HTR-8/SVneo (cell line): ENCODE data around the gene SDK2.
A peak's percentile ranks its signal among the peaks of the same experiment; 100 is the strongest.

Source experiments
- DNase-seq: peaks from one replicate; pipeline ENCODE4 v3.0.0; 2011; ENCODE audit warnings: low spot score, mixed read lengths; ENCODE audit not compliant: insufficient read length
- FAIRE-seq: peaks from 2 replicates; lab custom pipeline; 2011; peaks lifted over from hg19 to GRCh38; lab: Jason Lieb, UNC

The SDK2 gene

DNA sequence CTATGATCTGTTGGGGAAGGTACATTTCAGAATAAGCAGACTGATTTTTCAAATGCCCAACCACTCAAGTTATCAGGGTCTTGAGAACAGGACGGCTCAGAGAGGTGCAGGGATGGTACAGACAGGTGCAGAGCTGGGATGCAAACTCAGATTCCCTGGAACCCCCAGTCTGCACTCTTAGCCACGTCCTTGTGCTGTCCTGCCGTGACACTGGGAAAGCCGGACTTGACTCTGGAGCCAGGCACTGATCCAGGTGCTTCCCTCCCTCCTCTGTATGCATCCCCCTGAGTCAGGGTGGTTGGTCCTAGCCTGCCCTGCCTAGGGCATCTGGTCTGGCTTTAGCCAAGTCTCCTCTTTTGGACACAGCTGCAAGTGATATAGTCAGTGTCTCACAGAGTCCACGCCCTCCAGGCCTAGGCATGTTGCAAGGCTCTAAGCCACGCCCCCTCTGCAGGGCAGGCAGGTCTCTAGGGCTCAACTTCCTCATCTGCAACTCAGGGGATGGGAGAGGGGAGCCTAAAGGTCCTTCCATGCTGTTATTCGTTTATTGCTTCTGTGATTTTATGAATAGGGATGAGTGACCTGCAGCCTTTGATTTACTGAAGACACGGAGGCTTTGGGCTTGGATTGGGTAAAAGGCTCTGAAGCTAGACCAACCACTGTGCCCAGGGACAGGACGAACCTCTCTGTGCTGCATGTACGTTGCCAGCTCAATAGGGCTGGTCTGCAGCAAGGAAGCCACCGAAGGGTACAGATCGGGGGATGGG, 97.3 kb downstream of the SDK2 start:
- no peak for FAIRE-seq
- peak; percentile 49 for DNase-seq

- FAIRE-seq = no peak
- DNase-seq = no peak
Measured at GRCh38 chr17:73546114-73546513, 98.1 kb downstream of the SDK2 start.

GRCh38 chr17:73545109-73546032, 98.9 kb downstream of the SDK2 start:
- no peak for FAIRE-seq
- no peak for DNase-seq

- DNase-seq = no peak
- FAIRE-seq = no peak
Measured at GRCh38 chr17:73544333-73544732, 99.9 kb downstream of the SDK2 start.

DNA sequence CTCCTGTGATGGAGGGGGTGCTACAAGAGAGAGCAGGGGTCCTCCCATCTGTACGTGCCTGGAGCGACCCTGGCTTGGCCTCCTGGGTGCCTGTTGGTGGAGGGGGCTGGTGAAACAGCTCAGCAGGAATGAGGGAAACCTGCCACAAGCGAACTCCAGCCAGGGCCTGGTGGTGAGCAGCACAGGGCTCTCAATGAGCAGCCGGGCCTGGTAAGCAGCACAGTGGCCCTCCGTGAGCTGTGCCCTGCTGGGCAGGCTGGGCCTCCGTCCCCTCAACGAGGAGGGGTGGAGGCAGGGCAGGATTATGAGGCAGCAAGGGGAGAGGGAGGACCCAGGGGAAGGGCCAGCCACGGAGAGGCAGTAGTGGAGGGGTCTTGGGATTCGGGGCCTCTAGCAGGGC, 101.9 kb downstream of the SDK2 start:
- FAIRE-seq (no peak), DNase-seq (no peak)

DNA sequence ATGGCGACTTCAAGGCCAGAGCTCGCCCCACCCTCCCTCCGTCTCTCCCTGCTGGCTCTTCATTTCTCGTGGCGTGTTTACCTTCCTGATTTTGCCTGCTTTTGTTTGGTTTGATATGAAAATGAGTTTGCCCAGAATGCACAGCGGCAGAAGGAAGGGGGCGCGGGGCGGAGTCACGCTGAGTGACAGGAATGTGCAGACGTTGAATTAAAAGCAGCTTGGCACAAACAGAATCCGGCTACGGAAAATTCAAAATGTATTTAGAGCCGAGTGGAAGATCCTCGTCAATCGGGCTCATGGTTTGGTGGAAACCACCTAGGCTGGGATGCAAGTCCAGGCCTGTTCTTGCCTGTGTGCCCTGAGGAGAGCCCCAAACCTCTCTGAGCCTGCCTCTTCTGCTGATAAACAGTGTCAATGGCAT, 102.7 kb downstream of the SDK2 start:
- FAIRE-seq = no peak

DNA sequence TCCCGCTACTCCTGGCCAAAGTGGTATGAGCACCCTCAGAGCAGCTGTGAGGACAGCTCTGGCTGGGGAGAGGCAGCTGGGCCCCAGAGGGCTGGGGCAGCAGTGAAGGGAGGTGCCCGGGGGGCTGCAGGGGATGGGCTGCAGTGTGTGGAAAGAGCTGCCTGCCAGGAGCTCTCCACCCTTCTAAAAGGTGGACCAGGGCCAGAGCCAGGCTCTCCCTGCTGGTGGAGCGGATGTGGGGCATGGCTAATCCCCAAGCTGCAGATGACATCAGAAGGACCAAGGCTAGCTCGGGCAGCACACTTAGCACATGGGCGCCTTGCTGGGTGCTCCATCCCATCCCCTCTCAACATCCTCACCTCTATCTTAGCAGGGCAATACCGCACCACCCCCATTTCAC, 103.1 kb downstream of the SDK2 start:
- FAIRE-seq (no peak), DNase-seq (no peak)

More for the DNA sequence above, 102.7 kb downstream of the SDK2 start:
- no peak for DNase-seq

- FAIRE-seq (no peak), DNase-seq (no peak)
Measured at GRCh38 chr17:73539166-73539565, 105.1 kb downstream of the SDK2 start.

DNA sequence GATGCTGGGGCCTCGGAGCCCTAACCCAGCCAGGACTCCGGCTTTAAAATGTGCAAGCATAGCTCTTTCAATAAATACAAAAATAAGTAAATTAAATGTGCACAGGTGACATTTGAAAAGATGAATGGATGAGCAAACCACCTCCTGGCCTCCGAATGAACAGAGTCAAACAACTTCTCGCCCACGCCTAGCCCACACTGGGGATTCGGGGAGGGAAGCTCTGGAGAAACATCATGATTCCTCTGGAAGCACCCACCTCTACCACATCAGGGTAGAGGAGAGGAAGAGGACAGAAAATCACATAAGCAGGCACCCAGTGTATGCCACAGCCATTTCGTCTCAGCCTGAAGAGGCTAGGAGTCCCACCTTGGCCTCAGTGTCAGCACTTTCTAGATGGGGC, 105.8 kb downstream of the SDK2 start:
- no peak for DNase-seq
- no peak for FAIRE-seq

GRCh38 chr17:73536700-73537605, 107.3 kb downstream of the SDK2 start:
- FAIRE-seq = no peak

GRCh38 chr17:73535746-73536145, 108.5 kb downstream of the SDK2 start:
- DNase-seq = no peak
- no peak for FAIRE-seq

More at GRCh38 chr17:73536700-73537605, 107.3 kb downstream of the SDK2 start:
- no peak for DNase-seq

- DNase-seq = no peak
- no peak for FAIRE-seq
Measured at GRCh38 chr17:73534209-73534909, 109.9 kb downstream of the SDK2 start.

DNA sequence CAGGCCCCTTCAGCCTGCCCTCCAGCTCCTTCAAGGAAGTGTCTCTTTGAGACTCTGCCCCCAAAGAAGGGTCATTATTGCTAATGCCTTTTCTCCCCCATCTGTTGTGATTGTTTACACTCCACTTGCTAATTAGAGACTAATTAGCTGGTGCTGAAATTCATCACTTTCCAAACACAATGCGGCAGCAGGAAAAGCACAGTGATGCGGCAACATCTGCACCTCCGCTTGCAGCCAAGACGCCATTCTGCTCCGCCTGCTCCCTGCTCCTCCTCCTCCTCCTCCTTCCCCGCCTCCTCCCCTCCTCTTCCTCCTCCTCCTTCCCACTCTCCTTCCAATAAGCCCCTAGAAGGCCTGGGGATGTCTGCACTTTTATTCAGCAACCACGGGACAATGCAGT, 110.5 kb downstream of the SDK2 start:
- DNase-seq = no peak
- no peak for FAIRE-seq

- no peak for DNase-seq
- FAIRE-seq = no peak
Measured at GRCh38 chr17:73533127-73533526, 111.1 kb downstream of the SDK2 start.

DNA sequence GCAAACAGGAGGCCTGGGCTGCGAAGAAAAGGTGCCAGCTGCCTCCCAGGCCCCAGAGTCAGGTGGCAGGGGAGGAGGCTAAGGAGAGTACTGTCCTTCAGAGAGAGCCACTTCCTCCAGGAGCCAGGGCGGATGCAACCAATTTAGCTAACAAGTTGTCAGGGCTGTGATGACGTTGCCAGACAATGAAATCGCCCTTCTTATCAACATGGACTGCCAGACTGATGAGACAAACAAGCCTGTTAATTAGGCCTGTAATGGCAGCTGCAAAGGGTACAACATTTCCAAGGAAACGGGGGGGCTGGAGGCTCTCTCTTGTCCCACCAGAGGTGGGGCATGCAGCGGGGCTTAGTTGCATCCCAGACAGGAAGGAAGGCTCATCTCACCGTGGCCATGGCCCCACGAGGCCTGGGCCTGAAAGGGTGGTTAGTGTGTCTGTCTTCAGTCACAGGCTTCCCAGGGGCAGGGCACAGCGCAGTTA, 111.8 kb downstream of the SDK2 start:
- peak; percentile 36 for FAIRE-seq
- DNase-seq = no peak

- FAIRE-seq = no peak
- no peak for DNase-seq
Measured at GRCh38 chr17:73531158-73531557, 113.1 kb downstream of the SDK2 start.

- no peak for FAIRE-seq
- DNase-seq = no peak
Measured at GRCh38 chr17:73528679-73529078, 115.6 kb downstream of the SDK2 start.

GRCh38 chr17:73526952-73527351, 117.3 kb downstream of the SDK2 start:
- DNase-seq (no peak), FAIRE-seq (no peak)

DNA sequence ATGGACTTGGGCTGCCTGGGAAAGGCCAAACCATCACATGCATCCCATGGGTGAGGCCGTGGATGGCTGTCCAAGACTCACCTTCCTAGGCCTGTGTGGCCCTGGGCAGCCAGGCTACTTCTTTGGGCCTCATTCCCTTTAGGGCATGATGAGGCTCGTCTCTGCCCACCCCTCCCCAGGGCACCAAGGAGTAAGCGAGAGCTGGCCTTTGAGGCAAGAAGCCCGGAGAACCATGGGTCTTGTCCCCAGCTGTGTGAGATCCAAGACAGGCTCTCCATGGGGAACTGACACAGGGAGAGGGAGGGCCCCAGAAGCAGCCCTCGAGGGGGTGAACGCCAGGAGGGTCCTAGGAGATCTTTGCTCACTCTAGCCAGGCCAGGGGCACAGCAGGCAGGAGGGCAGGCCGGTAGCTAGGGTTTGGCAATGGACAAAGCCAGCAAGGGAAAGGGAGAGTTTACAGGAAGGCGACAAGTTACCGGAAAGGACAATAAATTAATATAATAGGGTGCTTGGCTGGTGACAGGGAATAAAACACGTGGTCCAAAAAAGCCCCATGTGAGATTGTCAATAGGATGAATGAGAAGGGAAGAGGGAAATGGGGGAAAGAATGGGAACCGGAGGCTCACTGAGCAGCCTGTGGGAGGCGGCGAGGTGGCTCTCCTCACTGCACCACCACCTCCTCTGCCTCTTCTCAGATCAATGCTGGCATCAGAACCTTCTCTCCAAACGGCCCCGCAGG, 119.1 kb downstream of the SDK2 start:
- DNase-seq (no peak), FAIRE-seq (no peak)
